ENCODE data around the gene GDE1.

GDE1 gene

DNA sequence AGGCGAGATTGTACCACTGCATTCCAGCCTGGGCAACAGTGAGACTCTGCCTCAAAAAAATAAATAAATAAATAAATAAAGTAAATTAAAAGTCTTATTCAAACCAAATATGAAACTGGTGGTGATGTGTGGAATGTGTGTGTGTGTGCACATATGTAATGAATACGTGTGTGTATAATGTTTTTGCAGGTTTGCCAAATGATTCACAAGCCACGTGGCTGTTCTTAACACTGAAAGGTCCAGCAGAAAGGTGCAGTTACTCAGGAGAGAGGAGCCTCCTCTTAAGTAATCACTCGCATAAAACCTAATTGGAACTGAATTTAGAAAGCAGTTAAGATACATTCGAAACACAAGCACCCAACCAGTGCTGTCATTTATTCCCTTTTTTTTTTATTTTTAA, 22.9 kb downstream of the GDE1 start:
- no peak for ATAC-seq
- TF ChIP-seq ARNTL (CRISPR knock-in tag; IDR thresholded peaks at IDR 0.05; ENCODE audit: borderline replicate concordance, low read depth) (no peak), PPARA (CRISPR knock-in tag; IDR thresholded peaks at IDR 0.05; ENCODE audit: borderline replicate concordance) (no peak), RARB (CRISPR knock-in tag; IDR thresholded peaks at IDR 0.05) (no peak), ZFP30 (CRISPR knock-in tag; IDR thresholded peaks at IDR 0.05) (no peak), BACH2 (CRISPR knock-in tag; IDR thresholded peaks at IDR 0.05; ENCODE audit: borderline replicate concordance) (no peak), ZNF565 (CRISPR knock-in tag; conservative IDR thresholded peaks at IDR 0.05; ENCODE audit: low read depth) (no peak), OSR1 (CRISPR knock-in tag; IDR thresholded peaks at IDR 0.05) (no peak), ZNF8 (CRISPR knock-in tag; IDR thresholded peaks at IDR 0.05) (no peak), ZNF70 (CRISPR knock-in tag; IDR thresholded peaks at IDR 0.05) (no peak), SNAI2 (CRISPR knock-in tag; IDR thresholded peaks at IDR 0.05) (no peak), ESRRG (CRISPR knock-in tag; IDR thresholded peaks at IDR 0.05) (no peak), ISL1 (CRISPR knock-in tag; IDR thresholded peaks at IDR 0.05) (no peak), TOX (CRISPR knock-in tag; IDR thresholded peaks at IDR 0.05; ENCODE audit: borderline replicate concordance) (no peak), CSDC2 (CRISPR knock-in tag; IDR thresholded peaks at IDR 0.05) (no peak), TCF4 (CRISPR knock-in tag; IDR thresholded peaks at IDR 0.05; ENCODE audit: borderline replicate concordance) (no peak)
- TF ChIP-seq, protein P1, sequence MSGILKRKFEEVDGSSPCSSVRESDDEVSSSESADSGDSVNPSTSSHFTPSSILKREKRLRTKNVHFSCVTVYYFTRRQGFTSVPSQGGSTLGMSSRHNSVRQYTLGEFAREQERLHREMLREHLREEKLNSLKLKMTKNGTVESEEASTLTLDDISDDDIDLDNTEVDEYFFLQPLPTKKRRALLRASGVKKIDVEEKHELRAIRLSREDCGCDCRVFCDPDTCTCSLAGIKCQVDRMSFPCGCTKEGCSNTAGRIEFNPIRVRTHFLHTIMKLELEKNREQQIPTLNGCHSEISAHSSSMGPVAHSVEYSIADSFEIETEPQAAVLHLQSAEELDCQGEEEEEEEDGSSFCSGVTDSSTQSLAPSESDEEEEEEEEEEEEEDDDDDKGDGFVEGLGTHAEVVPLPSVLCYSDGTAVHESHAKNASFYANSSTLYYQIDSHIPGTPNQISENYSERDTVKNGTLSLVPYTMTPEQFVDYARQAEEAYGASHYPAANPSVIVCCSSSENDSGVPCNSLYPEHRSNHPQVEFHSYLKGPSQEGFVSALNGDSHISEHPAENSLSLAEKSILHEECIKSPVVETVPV (CRISPR knock-in tag; IDR thresholded peaks at IDR 0.05) = no peak

DNA sequence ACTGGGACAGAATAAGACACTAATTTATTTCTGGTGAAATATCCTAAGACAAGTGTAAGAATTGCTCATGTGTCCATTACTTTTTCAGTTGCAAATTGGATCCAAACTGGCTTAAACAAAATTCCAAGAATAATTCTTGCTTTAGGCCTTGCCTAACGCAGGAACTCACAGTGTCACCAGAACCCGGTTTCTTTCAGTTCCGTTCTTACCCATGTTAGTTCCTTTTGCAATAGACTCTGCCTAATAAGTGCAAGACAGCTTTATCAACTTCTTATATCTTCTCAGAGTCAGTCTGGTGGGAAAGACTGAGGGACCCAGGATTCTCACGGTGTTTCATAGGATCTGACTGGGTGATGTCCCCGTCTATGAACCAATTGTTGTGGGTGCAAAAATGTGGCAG, 24.7 kb downstream of the GDE1 start:
- TF ChIP-seq PPARA (CRISPR knock-in tag; IDR thresholded peaks at IDR 0.05; ENCODE audit: borderline replicate concordance) (no peak), ISL1 (CRISPR knock-in tag; IDR thresholded peaks at IDR 0.05) (no peak), ZNF565 (CRISPR knock-in tag; conservative IDR thresholded peaks at IDR 0.05; ENCODE audit: low read depth) (no peak), TCF4 (CRISPR knock-in tag; IDR thresholded peaks at IDR 0.05; ENCODE audit: borderline replicate concordance) (no peak), BACH2 (CRISPR knock-in tag; IDR thresholded peaks at IDR 0.05; ENCODE audit: borderline replicate concordance) (no peak), RARB (CRISPR knock-in tag; IDR thresholded peaks at IDR 0.05) (no peak), ZNF8 (CRISPR knock-in tag; IDR thresholded peaks at IDR 0.05) (no peak)
- TF ChIP-seq, protein P2, sequence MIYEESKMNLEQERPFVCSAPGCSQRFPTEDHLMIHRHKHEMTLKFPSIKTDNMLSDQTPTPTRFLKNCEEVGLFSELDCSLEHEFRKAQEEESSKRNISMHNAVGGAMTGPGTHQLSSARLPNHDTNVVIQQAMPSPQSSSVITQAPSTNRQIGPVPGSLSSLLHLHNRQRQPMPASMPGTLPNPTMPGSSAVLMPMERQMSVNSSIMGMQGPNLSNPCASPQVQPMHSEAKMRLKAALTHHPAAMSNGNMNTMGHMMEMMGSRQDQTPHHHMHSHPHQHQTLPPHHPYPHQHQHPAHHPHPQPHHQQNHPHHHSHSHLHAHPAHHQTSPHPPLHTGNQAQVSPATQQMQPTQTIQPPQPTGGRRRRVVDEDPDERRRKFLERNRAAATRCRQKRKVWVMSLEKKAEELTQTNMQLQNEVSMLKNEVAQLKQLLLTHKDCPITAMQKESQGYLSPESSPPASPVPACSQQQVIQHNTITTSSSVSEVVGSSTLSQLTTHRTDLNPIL (CRISPR knock-in tag; IDR thresholded peaks at IDR 0.05; ENCODE audit: low read depth) = no peak
- no peak for ATAC-seq

DNA sequence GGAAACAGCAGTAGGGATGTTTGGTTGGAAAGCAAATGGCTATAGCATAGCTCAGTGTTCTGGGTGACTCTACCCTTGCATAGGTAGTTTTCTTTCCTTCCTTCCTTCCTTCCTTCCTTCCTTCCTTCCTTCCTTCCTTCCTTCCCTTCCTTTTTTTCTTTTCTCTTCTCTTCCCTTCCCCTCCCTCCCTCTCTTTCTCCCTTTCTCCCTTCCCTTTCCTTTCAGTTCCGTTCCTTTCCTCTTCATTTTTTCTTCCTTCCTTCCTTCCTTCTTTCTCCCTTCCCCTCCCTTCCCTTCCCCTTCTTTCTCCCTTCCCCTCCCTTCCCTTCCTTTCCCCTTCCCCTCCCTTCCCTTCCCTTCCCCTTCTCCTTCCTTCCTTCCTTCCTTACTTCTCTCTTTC, 31.3 kb downstream of the GDE1 start:
- ATAC-seq = no peak
- TF ChIP-seq OSR1 (CRISPR knock-in tag; IDR thresholded peaks at IDR 0.05) = no peak
- TF ChIP-seq RARB (CRISPR knock-in tag; IDR thresholded peaks at IDR 0.05) = no peak
- no peak for TF ChIP-seq ZFP3 (CRISPR knock-in tag; IDR thresholded peaks at IDR 0.05)
- TF ChIP-seq, protein P3, sequence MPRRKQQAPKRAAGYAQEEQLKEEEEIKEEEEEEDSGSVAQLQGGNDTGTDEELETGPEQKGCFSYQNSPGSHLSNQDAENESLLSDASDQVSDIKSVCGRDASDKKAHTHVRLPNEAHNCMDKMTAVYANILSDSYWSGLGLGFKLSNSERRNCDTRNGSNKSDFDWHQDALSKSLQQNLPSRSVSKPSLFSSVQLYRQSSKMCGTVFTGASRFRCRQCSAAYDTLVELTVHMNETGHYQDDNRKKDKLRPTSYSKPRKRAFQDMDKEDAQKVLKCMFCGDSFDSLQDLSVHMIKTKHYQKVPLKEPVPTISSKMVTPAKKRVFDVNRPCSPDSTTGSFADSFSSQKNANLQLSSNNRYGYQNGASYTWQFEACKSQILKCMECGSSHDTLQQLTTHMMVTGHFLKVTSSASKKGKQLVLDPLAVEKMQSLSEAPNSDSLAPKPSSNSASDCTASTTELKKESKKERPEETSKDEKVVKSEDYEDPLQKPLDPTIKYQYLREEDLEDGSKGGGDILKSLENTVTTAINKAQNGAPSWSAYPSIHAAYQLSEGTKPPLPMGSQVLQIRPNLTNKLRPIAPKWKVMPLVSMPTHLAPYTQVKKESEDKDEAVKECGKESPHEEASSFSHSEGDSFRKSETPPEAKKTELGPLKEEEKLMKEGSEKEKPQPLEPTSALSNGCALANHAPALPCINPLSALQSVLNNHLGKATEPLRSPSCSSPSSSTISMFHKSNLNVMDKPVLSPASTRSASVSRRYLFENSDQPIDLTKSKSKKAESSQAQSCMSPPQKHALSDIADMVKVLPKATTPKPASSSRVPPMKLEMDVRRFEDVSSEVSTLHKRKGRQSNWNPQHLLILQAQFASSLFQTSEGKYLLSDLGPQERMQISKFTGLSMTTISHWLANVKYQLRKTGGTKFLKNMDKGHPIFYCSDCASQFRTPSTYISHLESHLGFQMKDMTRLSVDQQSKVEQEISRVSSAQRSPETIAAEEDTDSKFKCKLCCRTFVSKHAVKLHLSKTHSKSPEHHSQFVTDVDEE (CRISPR knock-in tag; IDR thresholded peaks at IDR 0.05) = no peak
- no peak for TF ChIP-seq ZNF70 (CRISPR knock-in tag; IDR thresholded peaks at IDR 0.05)
- TF ChIP-seq, protein P4, sequence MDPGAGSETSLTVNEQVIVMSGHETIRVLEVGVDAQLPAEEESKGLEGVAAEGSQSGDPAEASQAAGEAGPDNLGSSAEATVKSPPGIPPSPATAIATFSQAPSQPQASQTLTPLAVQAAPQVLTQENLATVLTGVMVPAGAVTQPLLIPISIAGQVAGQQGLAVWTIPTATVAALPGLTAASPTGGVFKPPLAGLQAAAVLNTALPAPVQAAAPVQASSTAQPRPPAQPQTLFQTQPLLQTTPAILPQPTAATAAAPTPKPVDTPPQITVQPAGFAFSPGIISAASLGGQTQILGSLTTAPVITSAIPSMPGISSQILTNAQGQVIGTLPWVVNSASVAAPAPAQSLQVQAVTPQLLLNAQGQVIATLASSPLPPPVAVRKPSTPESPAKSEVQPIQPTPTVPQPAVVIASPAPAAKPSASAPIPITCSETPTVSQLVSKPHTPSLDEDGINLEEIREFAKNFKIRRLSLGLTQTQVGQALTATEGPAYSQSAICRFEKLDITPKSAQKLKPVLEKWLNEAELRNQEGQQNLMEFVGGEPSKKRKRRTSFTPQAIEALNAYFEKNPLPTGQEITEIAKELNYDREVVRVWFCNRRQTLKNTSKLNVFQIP (CRISPR knock-in tag; IDR thresholded peaks at IDR 0.05; ENCODE audit: borderline replicate concordance, low read depth) = no peak
- TF ChIP-seq ZNF8 (CRISPR knock-in tag; IDR thresholded peaks at IDR 0.05) = no peak

DNA sequence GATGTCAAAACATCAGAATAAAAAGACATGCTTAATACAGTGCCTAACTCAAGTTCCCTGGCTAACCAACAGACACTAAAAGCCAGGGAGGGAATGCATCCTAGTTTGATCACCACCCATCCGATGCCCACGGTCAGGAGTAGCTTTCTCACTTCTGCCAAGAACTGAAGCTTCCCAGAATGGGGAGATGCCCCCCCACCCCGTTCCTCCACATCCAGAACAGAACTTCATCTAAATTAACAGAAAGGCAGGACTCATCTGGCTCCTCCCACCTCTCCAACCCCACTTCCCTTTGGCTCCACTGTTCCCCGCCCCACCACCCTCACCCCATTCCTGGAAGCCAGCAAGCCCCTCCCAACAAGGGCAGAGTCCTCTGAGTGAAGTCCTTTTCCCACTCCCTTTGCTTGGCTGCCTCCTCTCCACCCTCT, 33.7 kb downstream of the GDE1 start:
- ATAC-seq = no peak
- TF ChIP-seq ZNF8 (CRISPR knock-in tag; IDR thresholded peaks at IDR 0.05) (no peak), TCF4 (CRISPR knock-in tag; IDR thresholded peaks at IDR 0.05; ENCODE audit: borderline replicate concordance) (no peak), ZC3H10 (CRISPR knock-in tag; IDR thresholded peaks at IDR 0.05) (no peak), ESRRG (CRISPR knock-in tag; IDR thresholded peaks at IDR 0.05) (no peak), ZNF70 (CRISPR knock-in tag; IDR thresholded peaks at IDR 0.05) (no peak), PPARA (CRISPR knock-in tag; IDR thresholded peaks at IDR 0.05; ENCODE audit: borderline replicate concordance) (no peak), ISL1 (CRISPR knock-in tag; IDR thresholded peaks at IDR 0.05) (no peak), SNAI2 (CRISPR knock-in tag; IDR thresholded peaks at IDR 0.05) (no peak), RARB (CRISPR knock-in tag; IDR thresholded peaks at IDR 0.05) (no peak)
- TF ChIP-seq, protein P1 (CRISPR knock-in tag; IDR thresholded peaks at IDR 0.05) = no peak
- TF ChIP-seq, protein P3 (CRISPR knock-in tag; IDR thresholded peaks at IDR 0.05) = no peak

Data from SK-N-SH treated with all-trans-retinoic acid at 6 μM for 48 hours (cell line).